Gastroesophageal sphincter (tissue), 3 donors: ENCODE measurements around the gene TRDN.

Experiments used
- POLR2A ChIP-seq, 2 donors: fragments of 450-650 bp; IDR thresholded peaks; one replicate each; pipeline ENCODE4 v1.6.1; 2017; ENCODE audit warnings: antibody characterized with exemption in 2 of 2, mild to moderate bottlenecking in 2 of 2, moderate library complexity in 1 of 2
- TF ChIP-seq, protein P1 (sequence below), 4 experiments: fragments of 200-600 bp in 2 of 4; fragments of 450-650 bp in 2 of 4; sonication (generic) in 1 of 4; IDR thresholded peaks; one replicate each; pipeline ENCODE4 v1.5.1; 2017 to 2019; ENCODE audit warnings: antibody characterized with exemption in 4 of 4, mild to moderate bottlenecking in 2 of 4, moderate library complexity in 2 of 4

DNA sequence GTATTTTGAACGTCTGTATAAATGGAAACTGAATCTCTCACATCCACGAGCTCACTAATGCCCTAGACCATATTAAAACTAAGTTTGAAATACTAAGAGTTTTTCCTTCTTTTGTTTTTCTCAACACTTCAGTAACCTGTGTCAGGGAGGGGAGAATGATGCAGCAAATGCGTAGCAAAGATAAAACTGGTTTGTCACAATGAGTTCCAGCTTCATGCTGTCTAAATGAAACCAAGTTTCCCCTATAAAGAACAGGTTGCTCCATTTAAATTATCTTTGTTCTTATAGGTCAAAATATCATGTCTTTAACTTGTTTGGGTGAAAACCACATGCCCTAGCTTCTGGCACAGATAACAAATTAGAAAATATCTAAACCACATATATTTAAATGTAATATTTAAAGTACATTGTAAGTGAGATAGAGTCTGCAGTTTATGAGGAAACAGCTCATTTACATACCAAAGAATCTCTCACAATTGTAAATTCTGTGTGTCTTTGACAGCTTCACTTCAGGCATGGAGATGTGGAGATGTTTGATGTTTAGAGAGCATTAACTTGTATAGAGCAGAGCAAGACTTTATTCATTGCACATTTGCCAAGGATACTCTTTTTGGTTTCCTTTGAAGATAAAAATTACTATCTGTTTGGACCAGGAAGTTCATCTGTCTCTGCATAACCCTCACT, 7.3 kb downstream of the TRDN start:
- TF ChIP-seq, protein P1, sequence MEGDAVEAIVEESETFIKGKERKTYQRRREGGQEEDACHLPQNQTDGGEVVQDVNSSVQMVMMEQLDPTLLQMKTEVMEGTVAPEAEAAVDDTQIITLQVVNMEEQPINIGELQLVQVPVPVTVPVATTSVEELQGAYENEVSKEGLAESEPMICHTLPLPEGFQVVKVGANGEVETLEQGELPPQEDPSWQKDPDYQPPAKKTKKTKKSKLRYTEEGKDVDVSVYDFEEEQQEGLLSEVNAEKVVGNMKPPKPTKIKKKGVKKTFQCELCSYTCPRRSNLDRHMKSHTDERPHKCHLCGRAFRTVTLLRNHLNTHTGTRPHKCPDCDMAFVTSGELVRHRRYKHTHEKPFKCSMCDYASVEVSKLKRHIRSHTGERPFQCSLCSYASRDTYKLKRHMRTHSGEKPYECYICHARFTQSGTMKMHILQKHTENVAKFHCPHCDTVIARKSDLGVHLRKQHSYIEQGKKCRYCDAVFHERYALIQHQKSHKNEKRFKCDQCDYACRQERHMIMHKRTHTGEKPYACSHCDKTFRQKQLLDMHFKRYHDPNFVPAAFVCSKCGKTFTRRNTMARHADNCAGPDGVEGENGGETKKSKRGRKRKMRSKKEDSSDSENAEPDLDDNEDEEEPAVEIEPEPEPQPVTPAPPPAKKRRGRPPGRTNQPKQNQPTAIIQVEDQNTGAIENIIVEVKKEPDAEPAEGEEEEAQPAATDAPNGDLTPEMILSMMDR (IDR thresholded peaks at IDR 0.05): no peak
- no peak for TF ChIP-seq POLR2A (IDR thresholded peaks at IDR 0.05)
